Measurements from ENCODE around the gene NDUFAF2. TPM values are rescaled to one million over a fixed set of nuclear protein-coding genes. Genes with fewer than 3 reads are reported as not detected.
A peak's percentile ranks its signal among the peaks of the same experiment; 100 is the strongest.
"Not testable (repeated sequence)": the region's sequence is repeated elsewhere in the genome, so short reads cannot be mapped to it uniquely, and the experiment has no call there.

The NDUFAF2 gene
- total RNA-seq, 1 donor from 2014 or later, result 41.2 TPM

- intact Hi-C loops (cut with DNase I), result not testable (repeated sequence)
Observed at GRCh38 chr5:61187826-61188225, 242.8 kb downstream of the NDUFAF2 start.

GRCh38 chr5:61198606-61199005, 253.6 kb downstream of the NDUFAF2 start:
- ATAC-seq (ENCODE audit: poor library complexity) (no peak), DNase-seq (no peak)
- intact Hi-C loops (cut with DNase I), result no loop called here

More at GRCh38 chr5:61187826-61188225, 242.8 kb downstream of the NDUFAF2 start:
- not testable (repeated sequence) for DNase-seq
- peak; percentile 32 for ATAC-seq (ENCODE audit: poor library complexity)

GRCh38 chr5:61200582-61201155, 255.7 kb downstream of the NDUFAF2 start:
- intact Hi-C loops (cut with DNase I), result no loop called here
- DNase-seq (no peak), ATAC-seq (ENCODE audit: poor library complexity) (no peak)

- ATAC-seq (ENCODE audit: poor library complexity), result no peak
- no peak for DNase-seq
- intact Hi-C loops (cut with DNase I), result no loop called here
Observed at GRCh38 chr5:61202213-61202612, 257.2 kb downstream of the NDUFAF2 start.

Other genes starting within 250 kb of the NDUFAF2 start
- 0.27 TPM for gene DEPDC1B, start 245.0 kb upstream of the NDUFAF2 start, total RNA-seq
- gene ELOVL7, start 100.9 kb upstream of the NDUFAF2 start, total RNA-seq, result 0.73 TPM
- gene ERCC8, start 135 bp upstream of the NDUFAF2 start, total RNA-seq, result 5.1 TPM
- 19.2 TPM for gene SMIM15, start 217.3 kb downstream of the NDUFAF2 start, total RNA-seq

All from Right ventricle myocardium superior (tissue), 1 donor.